CD4-positive, alpha-beta T cell (primary cell): ENCODE measurements around the gene MIEF2. TPM values are rescaled to one million over a fixed set of nuclear protein-coding genes. Genes with fewer than 3 reads are reported as not detected.

Experiments used
- ATAC-seq: fragments of 200-7000 bp; cut with Tn5 transposase; one replicate; pipeline ENCODE4 v1.10.0; 2022; ENCODE audit warnings: mild to moderate bottlenecking; ENCODE audit not compliant: poor library complexity
- CTCF ChIA-PET: fragments of 350-600 bp; sonication (Branson Sonifier 250); formaldehyde crosslinking; loops from one replicate; lab custom pipeline; 2021; ENCODE audit warnings: antibody characterized with exemption, inconsistent platforms; lab: Charles Lee
- POLR2A ChIA-PET: fragments of 350-600 bp; sonication (Branson Sonifier 250); formaldehyde crosslinking; loops from one replicate; lab custom pipeline; 2021; ENCODE audit warnings: antibody characterized with exemption, inconsistent platforms; lab: Charles Lee
- DNase-seq, 14 experiments: peaks; one replicate each; pipeline ENCODE4 v3.0.0-alpha.2; 2013 to 2020; ENCODE audit warnings: mixed read lengths in 2 of 14
- H3K27ac ChIP-seq, 2 donors: one replicate each; pipeline versions ENCODE4 v1.5.1 to v1.7.0; 2013; ENCODE audit warnings: low read length in 2 of 2, low read depth in 1 of 2, mild to moderate bottlenecking in 1 of 2
- H3K27me3 ChIP-seq, 2 experiments: 1 replicate in 1 of 2; 2 replicates in 1 of 2; pipeline versions ENCODE4 v1.6.1 to v1.7.0; 2013; ENCODE audit warnings: low read length in 2 of 2, control low read depth in 1 of 2, mild to moderate bottlenecking in 1 of 2, moderate library complexity in 1 of 2; ENCODE audit not compliant: insufficient read depth in 2 of 2, control insufficient read depth in 1 of 2
- H3K36me3 ChIP-seq: one replicate; pipeline ENCODE4 v1.6.1; 2013; ENCODE audit warnings: low read length, control low read depth; ENCODE audit not compliant: insufficient read depth
- H3K4me1 ChIP-seq: one replicate; pipeline ENCODE4 v1.6.1; 2013; ENCODE audit warnings: low read length, control low read depth; ENCODE audit not compliant: insufficient read depth
- H3K4me3 ChIP-seq: one replicate; pipeline ENCODE4 v1.5.1; 2013; ENCODE audit warnings: mild to moderate bottlenecking, low read length, moderate library complexity
- H3K9me3 ChIP-seq, 2 experiments: 1 replicate in 1 of 2; 2 replicates in 1 of 2; pipeline versions ENCODE4 v1.6.1 to v1.7.0; 2013; ENCODE audit warnings: low read length in 2 of 2, mild to moderate bottlenecking in 2 of 2, control low read depth in 1 of 2, moderate library complexity in 1 of 2; ENCODE audit not compliant: control insufficient read depth in 1 of 2, insufficient read depth in 1 of 2
- H3K27ac Mint-ChIP-seq: one replicate; pipeline ENCODE4 v1.8.0; 2020; ENCODE audit warnings: mixed read lengths
- H3K27me3 Mint-ChIP-seq: one replicate; pipeline ENCODE4 v1.8.0; 2021; ENCODE audit warnings: mixed read lengths
- H3K36me3 Mint-ChIP-seq: one replicate; pipeline ENCODE4 v1.8.0; 2021; ENCODE audit warnings: low read depth, mixed read lengths
- H3K4me1 Mint-ChIP-seq: one replicate; pipeline ENCODE4 v1.8.0; 2021; ENCODE audit warnings: low read depth, mixed read lengths
- H3K4me3 Mint-ChIP-seq: one replicate; pipeline ENCODE4 v1.8.0; 2020; ENCODE audit warnings: mild to moderate bottlenecking, mixed read lengths
- H3K9me3 Mint-ChIP-seq: one replicate; pipeline ENCODE4 v1.8.0; 2020; ENCODE audit warnings: mixed read lengths
- CTCF ChIP-seq: fragments of 200-600 bp; IDR thresholded peaks from one replicate; pipeline ENCODE4 v1.8.0; 2022; ENCODE audit warnings: antibody characterized with exemption, mild to moderate bottlenecking
- intact Hi-C, 2 experiments: fragments of 100-400 bp; cut with DNase I in 1 of 2; cut with micrococcal nuclease in 1 of 2; formaldehyde crosslinking; loops; one replicate each; pipeline versions ENCODE4 v1.15.1 to v1.9.0; 2023 to 2025; cut with DNase I, micrococcal nuclease
- total RNA-seq, 174 experiments: library from RNA in 2 of 174; stranded (reverse) in 2 of 174; gene quantifications; one replicate each; pipeline ENCODE4 v1.2.3 and lab custom pipeline; 2021 to 2026

MIEF2 gene
- total RNA-seq, 2 experiments from 2014 or later: 10.7 to 14.3 TPM

GRCh38 chr17:18309202-18309601 is 48.7 kb downstream of the MIEF2 start:
- no peaks in the 10 kb centered on the region for H3K27me3 ChIP-seq
- Mint-ChIP-seq H3K4me3 (no peak overlapping the region), H3K27me3 (no peaks in the 10 kb centered on the region), H3K9me3 (no peaks in the 10 kb centered on the region), H3K27ac (no peak overlapping the region), H3K4me1 (peaks cover 33% of the 10 kb centered on the region), H3K36me3 (peaks cover 57% of the 10 kb centered on the region)
- peaks cover 54% of the 10 kb centered on the region for H3K36me3 ChIP-seq
- no peak overlapping the region for H3K4me3 ChIP-seq
- peaks cover 24% of the 10 kb centered on the region for H3K4me1 ChIP-seq
- no peak for DNase-seq
- no peaks in the 10 kb centered on the region for H3K9me3 ChIP-seq
- intact Hi-C loops: no loop called here
- H3K27ac ChIP-seq: no peak overlapping the region
- ChIA-PET POLR2A (no interaction called here), CTCF (no interaction called here)
- TF ChIP-seq CTCF: no peak
- ATAC-seq: no peak

- ATAC-seq (peak; percentile 1), DNase-seq (peak in 2 of 14 experiments; percentile 4 to 7)
- intact Hi-C loops: loop anchor here (2.0 to 10.0 kb wide), 3 partner anchors 227 to 721 kb away; partner anchors contain the start of genes DRC3 (in 1 of the 2), DRG2 (in 1 of the 2) and TOM1L2 (in 1 of the 2)
- no peak for TF ChIP-seq CTCF
- H3K27me3 ChIP-seq: no peaks in the 10 kb centered on the region
- H3K27ac ChIP-seq: peak overlapping the region; percentile 96 to 98
- peaks cover 31% of the 10 kb centered on the region for H3K36me3 ChIP-seq
- peak overlapping the region; percentile 86 for H3K4me3 ChIP-seq
- CTCF ChIA-PET: interaction anchor here (0.7 kb wide), 1 partner anchor 1487 kb away, joined by 3 read pairs; no protein-coding TSS in a partner anchor
- Mint-ChIP-seq H3K4me1 (peaks cover 78% of the 10 kb centered on the region), H3K27ac (peak overlapping the region; percentile 84), H3K27me3 (no peaks in the 10 kb centered on the region), H3K36me3 (peaks cover 55% of the 10 kb centered on the region), H3K4me3 (peak overlapping the region; percentile 93), H3K9me3 (no peaks in the 10 kb centered on the region)
- H3K9me3 ChIP-seq: no peaks in the 10 kb centered on the region
- POLR2A ChIA-PET: interaction anchor here (0.7 to 1.4 kb wide), 8 partner anchors 49 to 342 kb away, joined by 3 to 14 read pairs (median 3); partner anchors contain the start of genes ALKBH5, DRC3, DRG2 and LLGL1
- peaks cover 67% of the 10 kb centered on the region for H3K4me1 ChIP-seq
Observed at GRCh38 chr17:18314059-18314730, 53.7 kb downstream of the MIEF2 start.

GRCh38 chr17:18314731-18315561 is 54.5 kb downstream of the MIEF2 start, which contains the start of the genes SMCR8 and TOP3A:
SMCR8 (plus strand) TSS chr17:18315293; CDS start chr17:18315790, 497 bp downstream.
TOP3A (minus strand) TSS chr17:18314994; CDS start chr17:18314778, 216 bp downstream.
- peak; percentile 95 for ATAC-seq
- peak; percentile 94 to 99 (median 97) for DNase-seq
- H3K27me3 Mint-ChIP-seq: no peaks in the 10 kb centered on the region
- intact Hi-C loops: loop anchor here (1.0 to 10.0 kb wide), 9 partner anchors 48 to 1878 kb away; partner anchors contain the start of genes MIEF2 (in 2 of the 2), ALKBH5 (in 1 of the 2), DRC3 (in 1 of the 2) and DRG2 (in 1 of the 2)
- peak within 1 kb of the TSS; percentile 93 for H3K4me3 Mint-ChIP-seq
- Histone ChIP-seq H3K36me3 (peaks cover 38% of the 10 kb centered on the region), H3K4me1 (peaks cover 74% of the 10 kb centered on the region), H3K4me3 (peak within 1 kb of the TSS; percentile 86), H3K27me3 (no peaks in the 10 kb centered on the region), H3K9me3 (no peaks in the 10 kb centered on the region), H3K27ac (peak within 1 kb of the TSS; percentile 96 to 98)
- no peaks in the 10 kb centered on the region for H3K9me3 Mint-ChIP-seq
- H3K27ac Mint-ChIP-seq: peak within 1 kb of the TSS; percentile 84
- CTCF ChIA-PET: no interaction called here
- POLR2A ChIA-PET: interaction anchor here (0.7 to 1.4 kb wide), 9 partner anchors 17 to 343 kb away, joined by 3 to 14 read pairs (median 3); partner anchors contain the start of genes ALKBH5, DRC3, DRG2 and LLGL1
- TF ChIP-seq CTCF: no peak
- H3K4me1 Mint-ChIP-seq: peaks cover 85% of the 10 kb centered on the region
- peaks cover 62% of the 10 kb centered on the region for H3K36me3 Mint-ChIP-seq
